Vagina (tissue), 2 donors: ENCODE data around the gene AKR1A1. TPM values are rescaled to one million over a fixed set of nuclear protein-coding genes. Genes with fewer than 3 reads are reported as not detected.

Source experiments
- DNase-seq, 2 donors: peaks; one replicate each; pipeline ENCODE4 v3.0.0-alpha.2; 2017; ENCODE audit errors: extremely low spot score in 2 of 2
- H3K27ac ChIP-seq: fragments of 200-600 bp; sonication (generic); one replicate; pipeline ENCODE4 v1.5.1; 2019
- H3K27me3 ChIP-seq: fragments of 200-600 bp; sonication (generic); one replicate; pipeline ENCODE4 v1.5.1; 2019
- H3K36me3 ChIP-seq, 2 donors: fragments of 200-600 bp; sonication (generic); one replicate each; pipeline ENCODE4 v1.5.1; 2017 to 2019
- H3K4me1 ChIP-seq: fragments of 200-600 bp; sonication (generic); one replicate; pipeline ENCODE4 v1.5.1; 2019
- H3K4me3 ChIP-seq, 2 donors: fragments of 200-600 bp; sonication (generic); 1 replicate in 1 of 2; 2 replicates in 1 of 2; pipeline ENCODE4 v1.5.1; 2016 to 2019
- H3K9me3 ChIP-seq: fragments of 200-600 bp; sonication (generic); one replicate; pipeline ENCODE4 v1.5.1; 2019
- POLR2A ChIP-seq, 2 donors: fragments of 450-650 bp; IDR thresholded peaks; one replicate each; pipeline ENCODE4 v1.6.1; 2017; ENCODE audit warnings: antibody characterized with exemption in 2 of 2, mild to moderate bottlenecking in 2 of 2, moderate library complexity in 2 of 2
- POLR2AphosphoS5 ChIP-seq, 2 donors: sonication (generic); formaldehyde crosslinking; IDR thresholded peaks; one replicate each; pipeline ENCODE4 v1.9.0; 2017; ENCODE audit warnings: antibody characterized with exemption in 2 of 2, mild to moderate bottlenecking in 2 of 2, low read depth in 1 of 2; ENCODE audit not compliant: insufficient read depth in 1 of 2
- intact Hi-C: fragments of 100-400 bp; cut with DNase I; formaldehyde crosslinking; loops from one replicate; pipeline ENCODE4 v1.15.1; 2023
- total RNA-seq: library from RNA; depleted of rRNA; stranded (reverse); fragments of >200 nt; gene quantifications from one replicate; pipeline ENCODE4 v1.2.3, GENCODE V29; 2016
- TF ChIP-seq, protein P1 (sequence below), 3 experiments: fragments of 450-650 bp in 2 of 3; fragments of 200-600 bp in 1 of 3; sonication (generic) in 1 of 3; IDR thresholded peaks; one replicate each; pipeline ENCODE4 v1.5.1; 2017 to 2019; ENCODE audit warnings: antibody characterized with exemption in 3 of 3, mild to moderate bottlenecking in 2 of 3, moderate library complexity in 2 of 3

Gene AKR1A1
- total RNA-seq, 1 donor from 2014 or later = 80.3 TPM

DNA sequence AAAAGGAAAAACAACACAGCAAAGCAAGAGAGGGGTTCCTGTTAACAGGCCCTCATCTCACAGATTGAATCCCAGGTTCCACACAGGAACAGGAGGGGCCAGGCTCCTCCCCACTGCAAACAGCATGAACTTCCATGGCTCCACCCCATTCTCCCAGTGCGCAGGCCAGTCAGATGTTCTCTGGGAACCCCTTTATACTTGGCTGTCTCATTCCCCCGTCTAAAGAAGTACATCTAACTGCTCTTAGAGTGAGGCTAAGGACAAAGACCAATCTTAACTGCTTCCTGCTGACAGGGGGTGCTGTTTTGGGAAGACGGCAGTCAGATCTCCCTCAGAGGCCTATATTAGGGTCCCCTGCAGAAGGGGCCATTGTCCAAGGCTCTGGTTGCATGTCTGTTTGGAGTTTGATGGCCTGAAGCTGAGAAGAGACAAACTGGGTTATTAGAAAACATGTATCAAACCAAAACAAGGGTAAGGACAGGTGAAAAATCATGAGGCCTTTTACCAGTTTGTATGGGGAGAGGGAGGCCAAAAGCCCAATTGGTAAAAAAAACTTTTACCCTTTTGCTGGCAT is 22.7 kb downstream of the AKR1A1 start:
- Histone ChIP-seq H3K27ac (no peak overlapping the region), H3K36me3 (peaks cover 0 to 7% of the 10 kb centered on the region in 2 donors), H3K4me1 (no peaks in the 10 kb centered on the region), H3K9me3 (no peaks in the 10 kb centered on the region), H3K27me3 (no peaks in the 10 kb centered on the region), H3K4me3 (no peak overlapping the region)
- intact Hi-C loops = no loop called here
- TF ChIP-seq POLR2A (IDR thresholded peaks at IDR 0.05) = no peak
- TF ChIP-seq, protein P1, sequence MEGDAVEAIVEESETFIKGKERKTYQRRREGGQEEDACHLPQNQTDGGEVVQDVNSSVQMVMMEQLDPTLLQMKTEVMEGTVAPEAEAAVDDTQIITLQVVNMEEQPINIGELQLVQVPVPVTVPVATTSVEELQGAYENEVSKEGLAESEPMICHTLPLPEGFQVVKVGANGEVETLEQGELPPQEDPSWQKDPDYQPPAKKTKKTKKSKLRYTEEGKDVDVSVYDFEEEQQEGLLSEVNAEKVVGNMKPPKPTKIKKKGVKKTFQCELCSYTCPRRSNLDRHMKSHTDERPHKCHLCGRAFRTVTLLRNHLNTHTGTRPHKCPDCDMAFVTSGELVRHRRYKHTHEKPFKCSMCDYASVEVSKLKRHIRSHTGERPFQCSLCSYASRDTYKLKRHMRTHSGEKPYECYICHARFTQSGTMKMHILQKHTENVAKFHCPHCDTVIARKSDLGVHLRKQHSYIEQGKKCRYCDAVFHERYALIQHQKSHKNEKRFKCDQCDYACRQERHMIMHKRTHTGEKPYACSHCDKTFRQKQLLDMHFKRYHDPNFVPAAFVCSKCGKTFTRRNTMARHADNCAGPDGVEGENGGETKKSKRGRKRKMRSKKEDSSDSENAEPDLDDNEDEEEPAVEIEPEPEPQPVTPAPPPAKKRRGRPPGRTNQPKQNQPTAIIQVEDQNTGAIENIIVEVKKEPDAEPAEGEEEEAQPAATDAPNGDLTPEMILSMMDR (IDR thresholded peaks at IDR 0.05) = no peak
- no peak for DNase-seq

DNA sequence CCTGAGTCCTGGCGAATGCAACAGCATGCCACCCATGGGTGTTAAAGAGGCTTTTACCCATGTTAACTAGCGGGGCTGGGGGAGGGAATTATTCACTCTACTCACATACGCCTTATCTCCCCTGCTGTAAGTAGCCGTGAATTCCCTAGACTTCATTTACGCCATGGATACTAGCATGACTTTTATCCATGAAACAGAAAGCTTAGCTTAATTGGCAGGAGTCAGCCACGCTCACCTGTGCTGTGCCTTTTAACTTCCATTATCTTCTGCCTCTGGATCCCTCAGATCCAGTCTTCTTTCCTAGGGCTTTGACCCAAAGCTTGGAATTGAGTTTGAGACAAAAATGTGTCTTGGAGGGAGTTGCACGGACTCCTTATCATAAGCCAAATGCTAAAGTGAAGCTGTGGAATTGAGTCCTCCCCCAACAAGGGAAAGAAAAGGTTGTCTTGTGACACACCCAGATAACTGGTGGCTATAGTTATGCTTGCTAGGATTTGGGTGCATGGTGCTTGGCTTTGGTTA is 23.5 kb downstream of the AKR1A1 start:
- no peak overlapping the region for H3K4me3 ChIP-seq
- intact Hi-C loops = no loop called here
- H3K36me3 ChIP-seq = peaks cover 0 to under 1% of the 10 kb centered on the region in 2 donors
- H3K9me3 ChIP-seq = no peaks in the 10 kb centered on the region
- no peaks in the 10 kb centered on the region for H3K27me3 ChIP-seq
- H3K4me1 ChIP-seq = no peaks in the 10 kb centered on the region
- DNase-seq = no peak
- TF ChIP-seq, protein P1 (IDR thresholded peaks at IDR 0.05) = no peak
- TF ChIP-seq POLR2AphosphoS5 (IDR thresholded peaks at IDR 0.05; ENCODE audit: insufficient read depth in 1 of 2, low read depth in 1 of 2) = no peak
- no peak overlapping the region for H3K27ac ChIP-seq

DNA sequence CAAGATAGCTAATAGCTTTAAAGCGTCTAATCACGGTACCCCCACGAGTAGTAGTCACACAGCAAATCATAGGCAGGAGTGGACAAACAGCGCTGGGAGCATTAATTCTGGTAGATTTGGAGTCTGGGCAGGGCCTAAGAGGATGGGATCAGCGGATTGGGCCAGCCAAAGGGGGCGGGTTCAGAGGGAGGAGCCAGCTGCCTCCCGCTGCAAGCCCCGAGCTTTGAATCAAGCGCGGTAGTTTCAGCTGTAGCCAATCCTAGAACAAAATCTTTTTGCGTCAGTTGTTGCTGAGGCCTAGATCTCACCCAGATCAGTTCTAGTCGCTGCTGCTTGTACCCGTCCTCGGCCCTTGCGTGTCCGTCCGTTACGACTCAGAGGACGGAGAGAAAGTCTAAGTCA is 32.6 kb downstream of the AKR1A1 start:
- DNase-seq = peak in 1 of 2 donors; percentile 98
- TF ChIP-seq, protein P1 (IDR thresholded peaks at IDR 0.05) = no peak
- TF ChIP-seq POLR2A (IDR thresholded peaks at IDR 0.05) = no peak
- Histone ChIP-seq H3K9me3 (no peaks in the 10 kb centered on the region), H3K27me3 (no peaks in the 10 kb centered on the region), H3K27ac (peak overlapping the region; percentile 92), H3K4me1 (peaks cover 30% of the 10 kb centered on the region), H3K36me3 (no peaks in the 10 kb centered on the region), H3K4me3 (peak overlapping the region; percentile 86 to 100)
- intact Hi-C loops = no loop called here

DNA sequence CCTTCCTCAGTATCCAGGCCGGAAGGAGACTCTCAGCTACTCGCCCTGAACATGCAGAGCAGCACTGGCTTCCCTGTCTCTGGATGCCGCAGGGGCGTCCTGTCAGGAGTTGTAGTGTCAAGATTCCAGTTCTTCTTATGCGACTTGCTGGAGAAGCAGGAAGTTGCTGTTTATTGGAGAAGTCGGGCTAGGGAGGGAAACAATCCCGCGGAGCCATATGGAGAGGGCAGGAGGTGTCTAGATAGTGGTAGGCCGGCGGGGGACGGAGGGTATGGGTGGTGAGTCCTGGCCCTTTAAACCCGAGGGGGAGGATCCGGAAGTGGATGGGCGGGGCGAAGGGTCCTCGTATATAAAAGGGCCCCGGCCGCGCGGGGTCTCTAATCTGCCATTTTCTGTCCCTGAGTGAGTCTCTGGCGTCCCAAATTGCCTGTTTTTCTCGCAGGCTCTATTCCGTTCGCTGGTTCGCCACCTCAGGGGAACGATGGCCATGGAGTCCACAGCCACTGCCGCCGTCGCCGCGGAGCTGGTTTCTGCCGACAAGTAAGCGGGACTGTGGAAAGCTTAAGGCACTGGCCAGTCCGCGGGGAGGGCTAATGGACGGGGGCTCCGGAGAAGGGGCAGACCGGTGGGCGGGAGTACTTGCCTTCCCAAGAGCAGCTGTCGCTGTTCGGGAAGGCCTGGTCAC is 33.2 kb downstream of the AKR1A1 start, which contains the start of gene NASP:
Gene NASP, plus strand, starts transcription at position 376 of the 685 bp plus-strand sequence. Its CDS starts 106 bp downstream, at position 482.
- TF ChIP-seq, protein P1 (IDR thresholded peaks at IDR 0.05) = no peak
- TF ChIP-seq POLR2AphosphoS5 (IDR thresholded peaks at IDR 0.05; ENCODE audit: insufficient read depth in 1 of 2, low read depth in 1 of 2) = peak; percentile 41 to 96
- peak in 1 of 2 donors; percentile 81 for TF ChIP-seq POLR2A (IDR thresholded peaks at IDR 0.05)
- H3K36me3 ChIP-seq = no peaks in the 10 kb centered on the region
- H3K4me1 ChIP-seq = peaks cover 30% of the 10 kb centered on the region
- H3K9me3 ChIP-seq = no peaks in the 10 kb centered on the region
- H3K27me3 ChIP-seq = no peaks in the 10 kb centered on the region
- intact Hi-C loops = no loop called here
- H3K27ac ChIP-seq = peak within 1 kb of the TSS; percentile 92
- peak in 1 of 2 donors; percentile 95 for DNase-seq
- H3K4me3 ChIP-seq = peak within 1 kb of the TSS; percentile 86 to 100
